Measurements from ENCODE around the gene PTX4. TPM values are rescaled to one million over a fixed set of nuclear protein-coding genes. Genes with fewer than 3 reads are reported as not detected.

Gene PTX4
- total RNA-seq, 1 experiment from 2014 or later: not detected

DNA sequence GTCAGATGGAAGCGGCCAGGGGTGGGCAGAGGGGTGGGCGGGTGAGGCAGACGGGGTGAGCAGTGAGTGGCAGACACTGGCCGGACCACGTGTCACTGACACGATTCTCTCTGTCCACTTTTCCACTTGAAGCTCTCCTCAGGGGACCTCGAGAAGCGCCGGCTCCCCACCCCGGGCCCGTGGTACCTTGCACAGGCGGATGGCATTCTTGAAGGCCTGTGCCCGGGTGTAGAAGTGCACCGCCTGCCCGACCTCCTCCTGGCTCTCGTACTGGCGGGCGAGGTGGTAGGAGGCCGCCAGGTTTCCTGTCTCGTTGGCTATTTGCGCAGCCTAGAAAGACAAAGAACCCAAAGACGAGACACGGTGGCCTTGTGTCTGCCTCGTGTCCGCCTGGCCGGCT, 35.6 kb upstream of the PTX4 start:
- no peak for DNase-seq (ENCODE audit: low read depth)

DNA sequence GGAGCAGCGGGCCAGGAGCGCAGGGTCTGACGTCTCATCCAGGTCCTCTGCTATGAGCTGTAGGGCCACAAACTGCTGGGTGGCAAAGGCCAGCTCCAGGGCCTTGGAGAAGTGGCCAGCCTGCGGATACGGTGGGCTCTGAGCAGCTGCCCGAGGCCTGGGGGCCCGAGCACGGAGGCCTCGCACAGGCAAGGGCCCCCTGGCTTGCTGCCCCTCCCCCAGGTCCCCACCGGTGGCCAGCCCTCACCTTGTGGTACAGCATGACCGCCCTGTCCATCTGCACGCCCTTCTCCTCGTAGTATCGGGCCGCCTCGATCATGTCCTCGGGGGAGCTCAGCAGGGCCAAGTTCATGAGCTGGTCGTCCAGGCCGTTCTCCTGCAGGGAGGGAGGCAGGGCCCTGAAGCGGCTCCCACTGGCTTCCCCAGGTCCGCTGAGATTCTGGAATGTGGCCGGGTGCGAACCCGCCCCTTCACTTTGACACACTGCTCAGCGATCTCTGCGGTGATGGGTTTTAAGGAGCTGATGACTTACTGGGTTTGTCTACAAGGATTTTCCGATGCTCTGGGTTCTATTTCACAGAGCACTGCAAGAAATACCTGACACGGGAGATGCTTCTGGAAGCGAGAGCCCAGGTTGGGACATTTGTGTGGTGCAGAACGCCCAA, 35.0 kb upstream of the PTX4 start:
- no peak for DNase-seq (ENCODE audit: low read depth)

DNA sequence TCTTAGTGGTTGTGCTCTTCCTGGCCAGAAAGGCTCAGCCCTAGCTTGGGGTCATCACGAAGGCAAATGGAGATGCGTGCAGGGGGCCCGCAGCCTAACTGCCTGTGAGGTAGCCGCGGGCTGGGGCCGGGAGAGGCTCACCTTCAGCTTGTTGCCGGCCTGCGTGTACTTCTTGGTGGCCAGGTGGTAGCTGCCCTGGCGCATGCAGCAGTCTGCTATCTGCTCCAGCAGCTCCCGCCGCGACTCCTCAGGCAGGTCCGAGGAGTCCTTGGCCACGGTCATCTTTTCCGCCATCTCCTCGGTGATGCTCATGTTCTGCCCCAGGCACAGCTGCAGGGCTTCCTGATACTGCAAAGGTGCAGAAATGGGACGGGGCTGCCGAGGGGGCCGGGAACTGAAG, 31.7 kb upstream of the PTX4 start:
- no peak for DNase-seq (ENCODE audit: low read depth)

DNA sequence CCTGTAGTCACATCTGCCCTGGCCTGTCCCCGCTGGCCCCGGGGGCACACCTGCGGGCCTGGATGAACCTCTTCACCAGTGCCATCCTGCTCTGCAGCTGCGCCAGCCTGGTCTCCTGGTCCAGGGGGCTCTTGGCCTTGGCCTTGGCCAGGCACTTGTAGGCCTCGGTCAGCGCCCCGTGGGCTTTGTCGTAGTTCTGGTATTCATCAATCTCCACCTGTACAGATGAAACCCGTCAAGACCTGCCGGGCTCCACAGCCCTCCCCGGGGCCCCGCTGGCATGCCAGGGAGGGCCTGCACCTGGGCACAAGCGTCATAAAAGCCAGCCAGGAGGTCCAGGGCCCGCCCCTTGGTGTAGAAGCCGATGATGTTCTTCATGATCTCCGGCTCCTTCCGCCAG, 31.1 kb upstream of the PTX4 start:
- DNase-seq (ENCODE audit: low read depth): no peak

DNA sequence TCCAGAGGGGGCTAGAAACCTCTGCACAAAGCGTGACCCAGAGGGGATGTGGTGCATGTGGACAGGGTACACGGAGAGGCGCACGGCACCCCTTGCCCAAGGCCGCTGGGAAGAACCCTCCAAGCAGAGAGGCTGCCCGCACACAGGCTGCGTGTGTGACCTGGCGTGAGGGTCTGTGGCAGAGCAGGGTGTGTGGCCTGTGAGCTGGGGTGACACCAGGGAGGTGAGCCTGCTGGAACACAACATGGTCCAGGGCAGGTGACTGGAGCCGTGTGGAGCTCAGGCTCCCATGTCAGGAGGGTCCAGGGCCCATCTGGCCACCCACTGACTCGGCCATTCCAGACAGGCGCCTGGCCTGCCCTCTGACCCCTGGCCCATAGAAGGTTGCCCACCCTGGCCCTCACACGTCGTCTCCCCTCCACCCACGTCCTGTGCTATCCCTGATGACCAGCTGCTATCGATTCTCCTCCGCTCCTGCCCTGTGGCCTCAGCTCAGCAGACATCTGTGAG, 29.9 kb upstream of the PTX4 start:
- DNase-seq (ENCODE audit: low read depth): no peak

DNA sequence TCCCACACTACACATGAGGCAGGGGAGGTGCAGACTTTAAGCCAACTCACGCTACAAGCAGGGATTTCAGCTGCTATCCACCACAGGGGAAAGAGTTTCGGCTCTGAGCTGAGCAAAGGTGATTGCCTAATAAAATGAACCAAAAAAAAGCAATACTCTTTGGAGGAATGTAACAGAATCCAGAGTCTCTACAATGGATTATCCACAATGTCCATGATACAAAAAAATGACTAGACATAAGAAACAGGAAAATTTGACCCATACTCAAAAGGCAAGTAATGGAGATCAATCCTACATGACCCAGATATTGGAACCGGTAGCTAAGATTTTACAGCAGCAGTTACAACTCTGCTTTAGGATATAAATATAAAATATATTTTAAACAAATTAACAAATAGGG, 25.8 kb upstream of the PTX4 start:
- no peak for DNase-seq (ENCODE audit: low read depth)

DNA sequence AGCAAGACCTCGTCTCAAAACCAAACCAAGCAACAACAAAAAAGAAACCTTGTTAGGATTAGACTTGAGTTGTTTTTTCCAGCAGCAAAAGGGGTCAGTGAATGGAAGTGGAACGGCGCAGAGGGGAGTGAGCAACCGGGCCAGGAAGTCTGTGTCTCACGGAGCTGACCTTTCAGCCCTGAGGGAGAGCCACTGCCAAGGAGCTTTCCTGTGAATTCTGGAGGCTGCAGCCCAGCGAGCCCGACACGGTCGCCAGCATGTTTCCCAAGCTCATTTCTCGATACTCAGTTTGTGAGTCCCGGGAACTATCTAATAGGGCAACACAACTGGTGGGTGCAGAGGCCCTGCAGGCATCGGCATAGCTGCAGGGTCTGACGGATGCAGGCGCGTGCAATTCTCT, 24.0 kb upstream of the PTX4 start:
- no peak for DNase-seq (ENCODE audit: low read depth)

DNA sequence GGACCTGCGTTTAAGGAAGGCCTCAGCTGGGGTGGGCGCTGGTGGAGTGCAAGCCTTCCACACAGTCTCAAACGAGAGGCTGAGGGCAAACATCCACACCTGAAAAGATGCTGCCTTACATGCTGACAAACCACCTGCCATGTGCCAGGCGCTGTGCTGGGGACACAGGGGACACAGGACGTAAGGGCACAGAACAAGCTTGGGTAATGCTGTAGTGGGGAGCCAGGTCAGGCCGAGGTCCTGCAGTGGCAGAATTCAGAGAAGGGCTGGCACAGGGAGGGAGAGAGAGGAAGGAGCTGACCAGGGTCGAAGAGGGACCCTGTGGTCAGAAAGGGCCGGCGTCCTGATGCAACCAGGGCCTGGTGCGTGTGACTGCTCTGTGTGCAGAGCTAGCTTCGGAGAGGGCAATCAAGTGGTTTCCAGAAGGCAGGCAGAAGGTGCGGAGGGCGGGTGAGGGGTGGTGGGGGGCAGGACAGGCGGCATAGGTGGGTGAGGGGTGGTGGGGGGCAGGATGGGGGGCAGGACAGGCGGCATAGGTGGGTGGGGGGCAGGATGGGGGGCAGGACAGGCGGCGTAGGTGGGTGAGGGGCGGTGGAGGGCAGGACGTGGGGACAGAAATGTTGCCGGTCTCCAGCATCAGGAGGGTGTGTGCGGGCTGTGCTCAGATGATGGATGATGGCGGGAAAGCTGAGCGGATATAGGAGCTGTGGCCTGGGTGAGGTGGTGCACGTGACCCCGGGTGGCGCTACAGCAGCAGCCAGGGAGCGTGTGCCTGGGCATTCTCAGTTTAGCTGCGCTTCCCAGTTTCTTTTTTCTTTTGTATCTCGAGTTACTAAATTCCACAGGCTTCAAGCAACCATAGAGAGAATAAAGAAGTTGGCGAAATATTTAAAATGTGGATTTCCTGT, 23.2 kb upstream of the PTX4 start:
- DNase-seq (ENCODE audit: low read depth): peak; percentile 2

DNA sequence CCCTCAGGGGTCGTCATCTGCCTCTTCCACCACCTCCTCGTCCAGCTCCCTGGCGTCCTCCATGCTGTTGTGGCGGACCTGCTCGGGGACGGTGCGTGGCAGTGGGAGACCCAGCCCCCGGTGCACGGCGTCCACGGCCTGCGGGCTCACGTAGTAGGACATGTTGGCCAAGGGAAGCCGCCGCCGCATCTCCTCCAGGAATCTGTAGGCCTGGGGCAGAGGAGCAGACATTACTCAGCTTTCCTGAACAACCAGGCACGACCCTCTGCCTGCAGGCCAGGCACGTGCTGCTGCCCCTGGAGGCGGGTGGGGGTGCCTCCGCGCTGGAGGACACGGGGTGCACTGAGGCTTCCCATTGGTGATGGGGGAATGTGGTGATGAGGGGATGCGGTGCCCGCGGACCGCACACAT, 22.2 kb upstream of the PTX4 start:
- DNase-seq (ENCODE audit: low read depth): no peak

DNA sequence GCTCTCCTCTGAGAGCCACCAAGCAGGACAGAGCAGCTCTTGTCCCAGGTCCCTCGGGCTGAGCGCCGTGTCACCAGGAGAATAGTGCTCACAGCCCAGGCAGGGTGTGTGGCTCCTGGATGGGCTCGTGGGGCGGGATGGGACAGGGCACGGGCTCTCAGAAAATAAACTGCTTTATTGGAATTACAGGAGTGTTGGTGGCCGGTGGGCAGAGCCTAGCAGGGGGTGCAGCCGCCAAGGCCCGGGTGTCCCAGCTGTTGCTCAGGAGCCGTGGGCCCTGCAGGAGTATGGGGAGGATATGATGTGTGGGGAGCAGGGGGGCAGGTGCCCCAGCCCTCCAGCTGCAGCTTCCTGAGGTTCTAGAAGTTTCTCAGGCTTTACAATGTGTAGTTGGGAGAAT, 21.5 kb upstream of the PTX4 start:
- no peak for DNase-seq (ENCODE audit: low read depth)

DNA sequence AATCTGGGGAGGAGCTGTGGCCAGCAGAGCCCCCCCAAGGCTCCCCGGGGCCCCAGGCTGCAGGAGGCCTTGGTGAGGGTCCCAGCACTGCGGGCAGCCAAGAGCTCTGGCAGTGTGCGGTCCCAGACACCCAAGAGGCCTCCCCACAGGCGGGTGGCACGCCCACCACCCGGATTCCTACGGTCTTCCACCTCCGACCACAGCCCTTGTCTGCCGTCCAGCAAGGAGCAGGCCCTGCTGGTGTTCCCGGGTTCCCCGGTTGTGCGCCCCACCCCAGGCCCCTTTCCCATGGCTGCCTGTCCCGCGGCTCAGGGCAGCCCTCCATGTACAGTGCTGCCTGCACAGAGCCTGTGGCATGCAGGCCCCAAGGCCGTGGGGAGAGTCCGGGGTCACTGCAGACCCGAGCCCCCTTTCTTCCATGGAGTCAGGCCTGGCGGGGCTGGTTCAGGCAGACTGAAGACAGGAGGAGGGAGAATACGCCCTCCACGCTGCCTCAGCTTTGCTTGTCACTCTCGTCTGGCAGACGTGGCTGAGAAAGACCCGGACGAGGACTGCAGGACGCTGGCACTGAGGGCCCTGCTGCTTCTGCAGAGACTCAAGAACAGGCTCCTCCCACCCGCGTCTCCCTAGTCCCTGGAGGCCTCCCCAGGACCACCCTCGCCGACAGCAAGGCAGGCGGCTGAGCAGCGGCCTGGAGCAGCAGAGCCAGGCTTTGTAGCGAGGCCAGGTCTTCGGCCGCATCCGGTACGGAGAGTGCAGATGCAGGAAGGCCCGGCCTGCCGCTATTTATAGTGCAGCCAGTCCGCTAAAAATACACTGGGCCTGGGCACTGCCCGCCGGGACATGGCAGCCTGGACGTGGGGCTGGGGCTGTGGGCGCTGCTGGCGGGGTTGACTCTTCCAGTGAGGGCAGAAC, 20.8 kb upstream of the PTX4 start:
- no peak for DNase-seq (ENCODE audit: low read depth)

DNA sequence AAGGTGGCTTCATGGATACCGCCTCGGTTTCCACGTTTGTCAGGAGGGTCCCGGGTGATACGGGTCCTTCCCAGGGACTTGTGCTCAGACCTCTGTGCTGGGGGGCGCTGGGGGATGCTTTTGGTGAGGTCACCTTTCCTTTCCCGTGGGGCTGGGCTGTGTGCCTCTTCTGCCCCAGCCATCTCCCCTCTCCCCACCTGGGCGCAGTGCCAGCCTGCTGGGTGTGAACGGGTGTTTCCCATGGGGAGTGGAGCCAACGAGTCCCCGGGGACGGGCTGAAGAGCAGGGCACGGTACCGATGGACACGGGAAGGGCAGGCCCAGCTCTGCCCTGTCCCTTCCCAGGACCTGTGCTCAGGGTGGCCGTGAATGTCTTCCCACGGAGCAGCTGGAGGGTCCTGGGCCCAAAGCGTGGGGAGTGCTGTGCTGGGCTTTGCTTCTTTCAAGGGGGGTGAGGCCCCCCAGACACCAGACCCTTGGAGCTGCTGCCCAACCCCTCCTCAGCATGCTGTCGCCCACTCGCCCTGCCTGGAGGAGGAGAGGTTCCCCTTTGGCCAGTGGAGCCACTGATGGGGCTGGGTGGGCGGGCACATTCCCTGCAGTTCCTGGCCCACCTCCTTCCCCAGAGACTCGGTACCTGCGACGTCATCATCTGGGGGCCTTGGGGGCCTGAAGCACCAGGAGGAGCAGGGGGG, 19.9 kb upstream of the PTX4 start:
- DNase-seq (ENCODE audit: low read depth): no peak

DNA sequence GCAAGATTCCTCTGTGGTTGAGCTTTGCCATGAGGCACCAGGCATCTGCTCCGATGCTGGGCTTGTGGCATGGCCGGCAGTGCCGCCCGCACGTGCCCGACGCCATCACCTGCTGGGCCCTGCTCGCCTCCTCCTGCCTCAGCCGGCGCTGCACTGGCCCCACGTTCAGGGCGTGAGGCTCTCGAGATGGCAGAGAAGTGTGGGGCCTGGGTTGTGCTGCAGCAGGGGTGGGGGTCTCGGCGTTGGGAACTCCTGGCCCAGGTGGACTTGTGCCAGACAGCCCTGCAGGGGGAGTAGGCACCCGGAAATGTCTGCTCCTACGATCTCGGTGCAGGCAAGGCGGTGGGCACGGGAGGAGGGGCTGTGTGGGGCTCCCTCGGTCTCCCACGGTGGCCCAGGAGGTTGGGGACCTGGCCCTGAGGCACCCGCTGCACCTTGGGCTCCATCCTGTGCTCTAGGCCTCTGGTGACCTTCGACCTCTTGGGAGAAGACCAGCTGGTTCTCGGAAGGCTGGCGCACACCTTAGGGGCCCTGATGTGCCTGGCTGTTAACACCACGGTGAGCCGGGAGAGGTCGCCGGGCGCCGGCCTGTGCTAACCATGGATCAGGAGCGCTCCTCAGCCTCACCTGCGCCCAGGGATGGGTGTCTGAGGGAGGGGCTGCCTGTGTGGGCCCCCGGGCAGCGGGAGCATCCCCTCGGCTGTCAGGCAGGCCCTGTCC, 17.9 kb upstream of the PTX4 start:
- DNase-seq (ENCODE audit: low read depth): no peak

DNA sequence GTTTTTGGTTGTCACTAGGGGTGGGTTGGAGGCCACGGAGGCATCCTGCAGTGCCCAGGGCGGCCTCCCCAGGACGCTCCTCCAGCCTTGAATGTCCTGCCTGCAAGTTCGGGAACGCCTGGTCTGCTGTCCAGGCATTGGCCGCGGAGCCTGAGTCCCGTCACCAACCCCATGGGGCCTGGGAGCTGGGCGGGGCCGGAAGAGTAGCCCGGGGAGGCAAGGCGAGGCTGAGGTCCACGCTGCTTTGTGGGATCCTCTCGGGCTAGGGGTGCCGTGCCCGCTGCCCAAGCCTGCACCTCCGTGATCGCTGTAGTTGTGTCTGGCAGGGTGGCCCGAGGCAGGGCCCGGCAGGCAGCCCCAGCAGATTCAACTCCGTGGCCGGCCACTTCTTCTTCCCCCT, 17.2 kb upstream of the PTX4 start:
- DNase-seq (ENCODE audit: low read depth): no peak

DNA sequence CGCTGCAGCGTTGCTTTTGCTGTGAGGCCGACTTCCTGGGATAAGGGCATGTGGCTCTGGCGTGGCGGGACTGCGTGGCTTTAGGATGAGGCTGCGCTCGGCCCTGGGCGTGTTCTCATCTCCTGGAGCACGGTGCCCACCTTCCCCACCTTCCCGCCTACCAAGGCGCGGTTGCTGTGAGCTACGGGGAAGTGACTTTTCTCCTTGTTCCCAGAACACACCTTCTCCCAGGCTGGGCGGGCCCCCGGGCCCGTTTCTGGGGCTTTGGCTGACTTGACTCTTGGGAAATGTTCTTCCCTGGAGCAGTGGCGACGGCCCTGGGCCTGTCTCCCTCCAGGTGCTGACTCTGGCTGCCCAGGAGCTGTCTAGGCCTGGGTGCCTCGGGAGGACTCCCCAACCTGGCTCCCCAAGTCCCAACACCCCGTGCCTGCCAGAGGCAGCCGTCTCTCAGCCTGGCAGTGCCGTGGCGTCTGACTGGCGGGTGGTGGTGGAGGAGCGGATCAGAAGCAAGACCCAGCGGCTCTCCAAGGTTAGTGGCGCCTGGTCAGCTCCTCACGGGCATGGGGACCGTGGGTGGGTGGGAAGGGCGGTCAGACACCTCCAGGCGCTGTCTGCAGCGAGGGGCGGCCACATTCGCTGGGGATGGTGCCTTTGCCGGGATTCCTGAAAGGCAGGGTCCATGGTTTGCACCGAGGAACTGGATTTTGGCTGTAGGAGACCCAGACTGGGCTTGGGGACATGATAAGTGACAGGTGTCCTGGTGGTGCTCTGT, 16.5 kb upstream of the PTX4 start:
- no peak for DNase-seq (ENCODE audit: low read depth)

DNA sequence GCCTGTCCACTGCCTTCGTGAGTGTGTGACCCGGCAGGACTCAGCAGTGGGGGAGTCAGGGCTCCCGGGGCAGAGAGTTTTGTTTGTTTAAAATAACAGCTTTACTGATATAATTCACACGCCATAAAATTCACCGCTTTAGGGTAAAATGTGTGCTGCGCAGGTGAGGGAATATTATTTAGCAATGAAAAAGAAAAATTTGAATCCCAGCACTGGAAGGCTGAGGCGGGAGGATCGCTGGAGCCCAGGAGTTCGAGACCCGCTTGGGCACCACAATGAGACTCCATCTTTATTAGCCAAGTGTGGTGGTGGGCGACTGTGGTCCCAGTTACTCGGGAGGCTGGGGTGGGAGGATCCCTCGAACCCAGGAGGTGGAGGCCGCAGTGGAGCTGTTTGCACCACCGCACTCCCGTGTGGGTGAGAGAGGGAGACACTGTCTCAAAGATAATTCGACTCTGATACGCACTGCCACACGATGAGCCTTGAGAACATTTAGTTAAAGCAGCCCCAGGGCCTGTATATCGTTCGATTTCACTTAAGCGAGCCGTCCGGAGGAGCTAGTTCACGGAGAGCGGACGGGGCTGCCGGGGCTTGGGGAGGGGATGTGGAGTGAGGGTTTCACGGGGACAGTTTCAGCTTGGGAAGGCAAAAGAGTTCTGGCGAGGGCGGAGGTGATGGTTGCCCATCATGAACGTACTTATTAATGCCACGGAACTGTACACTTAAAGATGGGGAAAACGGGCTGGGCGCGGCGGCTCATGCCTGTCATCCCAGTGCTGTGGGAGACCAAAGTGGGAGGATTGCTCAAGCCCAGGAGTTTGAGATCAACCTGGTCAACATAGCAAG, 14.6 kb upstream of the PTX4 start:
- DNase-seq (ENCODE audit: low read depth): no peak

DNA sequence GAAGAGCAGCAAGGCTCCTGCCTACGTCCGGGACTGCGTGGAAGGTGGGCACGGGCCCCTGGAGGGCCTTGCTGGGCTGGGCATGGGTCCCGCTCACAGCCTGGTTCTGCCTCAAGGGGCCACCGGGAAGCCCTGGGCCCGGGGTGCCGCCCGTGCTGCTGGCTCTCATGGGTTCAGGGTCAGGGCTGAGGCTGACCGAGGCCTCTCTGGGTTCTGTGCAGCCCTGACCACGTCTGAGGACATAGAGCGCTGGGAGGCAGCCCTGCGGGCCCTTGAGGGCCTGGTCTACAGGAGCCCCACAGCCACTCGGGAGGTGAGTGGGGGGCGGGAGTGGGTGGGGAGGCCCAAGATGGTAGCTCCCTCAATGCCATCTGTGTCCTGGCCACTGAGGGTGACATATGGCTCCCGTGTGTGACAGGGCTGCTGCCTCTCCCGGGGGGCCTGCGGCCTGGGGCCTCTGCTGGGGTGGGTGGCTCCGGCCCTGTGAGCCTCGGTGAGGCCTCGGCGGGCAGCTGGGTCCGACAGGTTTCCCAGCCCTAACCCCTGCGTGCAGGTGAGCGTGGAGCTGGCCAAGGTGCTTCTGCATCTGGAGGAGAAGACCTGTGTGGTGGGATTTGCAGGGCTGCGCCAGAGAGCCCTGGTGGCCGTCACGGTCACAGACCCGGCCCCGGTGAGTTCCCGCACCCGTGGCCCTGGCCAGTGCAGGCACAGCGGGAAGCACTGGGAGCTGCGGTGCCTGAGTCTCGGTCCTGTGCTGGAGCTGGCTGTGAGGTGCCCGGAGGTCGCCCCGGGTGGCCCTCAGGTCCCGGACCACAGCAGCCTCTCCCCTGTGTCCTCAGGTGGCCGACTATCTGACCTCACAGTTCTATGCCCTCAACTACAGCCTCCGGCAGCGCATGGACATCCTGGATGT, 13.6 kb upstream of the PTX4 start:
- DNase-seq (ENCODE audit: low read depth): no peak

DNA sequence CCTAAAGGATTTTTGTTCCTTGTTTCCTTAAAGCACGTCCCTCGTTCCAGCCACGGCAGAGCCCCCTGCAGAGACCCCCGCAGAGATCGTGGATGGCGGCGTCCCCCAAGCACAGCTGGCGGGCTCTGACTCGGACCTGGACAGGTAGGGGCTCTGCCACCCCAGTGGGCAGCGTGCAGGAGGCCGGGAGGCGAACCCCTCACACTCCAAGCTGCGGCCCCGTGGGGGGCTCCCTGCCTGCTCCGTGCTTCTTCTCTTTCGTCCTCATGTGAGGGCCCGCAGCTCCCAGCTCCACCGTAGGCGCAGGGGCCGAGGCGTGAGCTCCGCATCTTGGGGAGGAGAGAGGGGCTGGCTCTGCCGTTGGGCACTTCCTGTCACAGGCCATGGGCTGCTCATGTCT, 12.9 kb upstream of the PTX4 start:
- DNase-seq (ENCODE audit: low read depth): no peak
